ENCODE data around the gene PBXIP1.
A peak's percentile ranks its signal among the peaks of the same experiment; 100 is the strongest.

The PBXIP1 gene

DNA sequence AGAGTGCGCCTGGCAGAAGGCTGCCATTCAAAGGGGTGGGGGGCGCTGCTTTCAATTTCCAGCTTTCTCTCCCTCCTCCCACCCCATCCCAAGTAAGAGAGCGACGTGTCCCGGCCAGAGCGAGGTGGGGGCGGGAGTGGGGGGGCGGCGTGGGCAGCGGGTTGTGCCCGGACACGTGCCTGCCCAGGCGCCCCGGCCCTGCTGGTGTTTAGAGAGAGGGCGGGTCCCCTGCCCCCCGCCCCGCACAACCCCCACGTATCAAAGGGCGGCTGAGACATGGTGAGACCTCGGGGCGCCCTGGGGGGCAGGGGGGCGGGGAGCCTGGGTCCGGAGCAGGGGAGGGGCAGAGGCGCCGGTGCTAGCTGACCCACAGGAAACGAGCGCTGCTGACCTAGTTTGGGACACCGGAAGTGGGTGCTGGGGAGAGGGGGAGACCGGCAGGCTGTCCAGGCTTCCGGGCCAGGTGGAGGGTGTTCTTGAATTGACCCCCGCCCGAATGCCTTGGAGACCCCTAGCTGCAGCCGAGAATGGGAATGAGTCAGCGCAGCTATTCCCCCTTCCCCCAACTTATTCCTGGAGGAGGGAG lies 48.0 kb upstream of the PBXIP1 start:
- no peaks in the 10 kb centered on the region for H3K9me3 ChIP-seq (ENCODE audit: insufficient read depth, low read length, severe bottlenecking)
- TF ChIP-seq, protein P1, sequence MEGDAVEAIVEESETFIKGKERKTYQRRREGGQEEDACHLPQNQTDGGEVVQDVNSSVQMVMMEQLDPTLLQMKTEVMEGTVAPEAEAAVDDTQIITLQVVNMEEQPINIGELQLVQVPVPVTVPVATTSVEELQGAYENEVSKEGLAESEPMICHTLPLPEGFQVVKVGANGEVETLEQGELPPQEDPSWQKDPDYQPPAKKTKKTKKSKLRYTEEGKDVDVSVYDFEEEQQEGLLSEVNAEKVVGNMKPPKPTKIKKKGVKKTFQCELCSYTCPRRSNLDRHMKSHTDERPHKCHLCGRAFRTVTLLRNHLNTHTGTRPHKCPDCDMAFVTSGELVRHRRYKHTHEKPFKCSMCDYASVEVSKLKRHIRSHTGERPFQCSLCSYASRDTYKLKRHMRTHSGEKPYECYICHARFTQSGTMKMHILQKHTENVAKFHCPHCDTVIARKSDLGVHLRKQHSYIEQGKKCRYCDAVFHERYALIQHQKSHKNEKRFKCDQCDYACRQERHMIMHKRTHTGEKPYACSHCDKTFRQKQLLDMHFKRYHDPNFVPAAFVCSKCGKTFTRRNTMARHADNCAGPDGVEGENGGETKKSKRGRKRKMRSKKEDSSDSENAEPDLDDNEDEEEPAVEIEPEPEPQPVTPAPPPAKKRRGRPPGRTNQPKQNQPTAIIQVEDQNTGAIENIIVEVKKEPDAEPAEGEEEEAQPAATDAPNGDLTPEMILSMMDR (IDR thresholded peaks at IDR 0.05; ENCODE audit: borderline replicate concordance, extremely low read depth, low read length, poor library complexity, severe bottlenecking), result no peak
- TF ChIP-seq EZH2 (IDR thresholded peaks at IDR 0.05; ENCODE audit: borderline replicate concordance, low read depth, low read length, severe bottlenecking), result no peak
- DNase-seq (no peak), ATAC-seq (ENCODE audit: insufficient read depth, low read depth) (no peak)
- H3K9ac ChIP-seq (ENCODE audit: low read depth, low read length), result no peak overlapping the region
- peaks cover 25% of the 10 kb centered on the region for H3K4me1 ChIP-seq (ENCODE audit: insufficient read depth, low read length)
- H3K27me3 ChIP-seq (ENCODE audit: insufficient read depth, low read length, poor library complexity), result peaks cover 41% of the 10 kb centered on the region
- H3K4me3 ChIP-seq (ENCODE audit: low read depth in 1 of 2, low read length in 2 of 2), result no peak overlapping the region
- H3K36me3 ChIP-seq (ENCODE audit: insufficient read depth, low read length), result no peaks in the 10 kb centered on the region
- H2AFZ ChIP-seq (ENCODE audit: low read depth, low read length), result no peak overlapping the region
- no peaks in the 10 kb centered on the region for H3K79me2 ChIP-seq (ENCODE audit: insufficient read depth, low read length)
- H3K27ac ChIP-seq (ENCODE audit: low read length), result no peak overlapping the region
- H3K4me2 ChIP-seq (ENCODE audit: insufficient read depth, low read length), result no peak overlapping the region
- peaks cover 67% of the 10 kb centered on the region for H4K20me1 ChIP-seq (ENCODE audit: insufficient read depth, low read length)

DNA sequence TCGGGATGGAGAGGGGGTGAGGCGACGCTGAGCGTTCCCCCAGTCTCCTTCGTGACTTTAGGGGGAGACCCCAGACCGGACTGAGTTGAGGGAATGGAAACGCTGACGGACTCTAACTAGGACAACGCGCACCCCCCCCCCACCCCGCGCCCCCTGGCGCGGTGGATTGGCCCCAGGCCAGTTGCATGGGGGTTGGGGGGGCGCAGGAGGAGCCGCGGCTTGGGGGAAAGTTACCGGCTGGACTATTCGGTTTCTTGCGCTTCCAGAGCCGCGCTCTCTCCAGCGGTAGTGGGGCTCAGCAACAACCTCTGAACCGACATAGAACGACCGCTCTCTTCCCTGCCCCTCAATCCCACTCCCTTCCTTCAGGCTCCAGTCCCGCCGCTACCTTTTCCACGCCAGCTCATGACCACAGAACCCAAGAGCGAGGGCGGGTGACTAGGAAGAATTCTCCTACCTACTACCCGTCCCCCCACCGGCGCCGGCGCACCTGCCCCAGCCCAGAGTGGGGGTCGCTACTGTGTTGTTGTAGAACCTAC lies 47.4 kb upstream of the PBXIP1 start:
- Histone ChIP-seq H3K4me3 (ENCODE audit: low read depth in 1 of 2, low read length in 2 of 2) (no peak overlapping the region), H3K36me3 (ENCODE audit: insufficient read depth, low read length) (no peaks in the 10 kb centered on the region), H3K4me2 (ENCODE audit: insufficient read depth, low read length) (no peak overlapping the region), H3K27ac (ENCODE audit: low read length) (no peak overlapping the region), H4K20me1 (ENCODE audit: insufficient read depth, low read length) (peaks cover 73% of the 10 kb centered on the region), H3K9ac (ENCODE audit: low read depth, low read length) (no peak overlapping the region), H2AFZ (ENCODE audit: low read depth, low read length) (no peak overlapping the region), H3K27me3 (ENCODE audit: insufficient read depth, low read length, poor library complexity) (peaks cover 42% of the 10 kb centered on the region), H3K9me3 (ENCODE audit: insufficient read depth, low read length, severe bottlenecking) (no peaks in the 10 kb centered on the region), H3K79me2 (ENCODE audit: insufficient read depth, low read length) (no peaks in the 10 kb centered on the region), H3K4me1 (ENCODE audit: insufficient read depth, low read length) (peaks cover 31% of the 10 kb centered on the region)
- DNase-seq (no peak), ATAC-seq (ENCODE audit: insufficient read depth, low read depth) (no peak)
- TF ChIP-seq EZH2 (IDR thresholded peaks at IDR 0.05; ENCODE audit: borderline replicate concordance, low read depth, low read length, severe bottlenecking), result no peak
- TF ChIP-seq, protein P1 (IDR thresholded peaks at IDR 0.05; ENCODE audit: borderline replicate concordance, extremely low read depth, low read length, poor library complexity, severe bottlenecking), result no peak

DNA sequence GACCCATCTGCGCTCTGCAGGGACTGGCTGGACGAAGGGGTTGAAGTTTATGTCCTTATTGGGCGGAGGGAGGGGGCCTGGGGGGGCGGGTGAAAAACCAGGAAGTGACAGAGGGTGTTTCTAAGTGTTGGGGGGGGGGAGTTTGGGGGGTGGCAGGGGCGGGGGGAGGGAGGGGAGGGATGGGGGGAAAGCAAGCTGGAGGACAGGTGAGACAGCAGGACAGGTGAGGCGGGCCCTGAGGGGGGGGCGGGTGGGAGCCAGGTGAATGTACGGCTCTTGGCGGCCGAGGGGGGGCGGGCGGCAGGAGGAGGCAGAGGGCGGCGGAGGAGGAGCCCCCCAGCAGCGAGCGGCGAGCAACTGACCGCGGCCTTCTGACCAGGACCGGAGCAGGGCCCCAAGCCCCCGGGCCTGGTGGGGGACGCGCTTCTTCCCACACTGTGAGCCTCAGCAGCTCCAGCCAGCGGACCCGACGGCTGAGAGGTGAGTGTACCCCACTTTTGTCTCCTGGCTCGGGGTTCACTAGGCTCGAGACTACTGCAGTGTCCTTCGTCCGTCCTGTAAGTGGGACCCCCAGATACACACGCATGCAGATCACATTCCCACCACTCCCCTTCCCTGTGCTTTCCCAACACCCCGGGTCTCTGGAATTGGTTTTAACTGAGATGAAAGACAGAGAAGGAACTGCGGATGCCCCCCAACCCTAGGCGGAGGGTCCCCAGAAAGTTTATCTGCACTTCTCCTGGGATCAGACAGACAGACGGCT lies 46.7 kb upstream of the PBXIP1 start, which contains the start of gene ZBTB7B:
ZBTB7B (plus strand) TSS at position 339 of the 763 bp plus-strand sequence. CDS start 11,859 bp downstream, outside the sequence.
- Histone ChIP-seq H3K4me3 (ENCODE audit: low read depth in 1 of 2, low read length in 2 of 2) (no peak within 1 kb of the TSS), H3K9me3 (ENCODE audit: insufficient read depth, low read length, severe bottlenecking) (no peaks in the 10 kb centered on the region), H3K9ac (ENCODE audit: low read depth, low read length) (no peak within 1 kb of the TSS), H3K36me3 (ENCODE audit: insufficient read depth, low read length) (no peaks in the 10 kb centered on the region), H2AFZ (ENCODE audit: low read depth, low read length) (no peak within 1 kb of the TSS), H3K4me2 (ENCODE audit: insufficient read depth, low read length) (peak within 1 kb of the TSS; percentile 15; the same call in 1 of the 2 replicates), H3K4me1 (ENCODE audit: insufficient read depth, low read length) (peaks cover 37% of the 10 kb centered on the region), H4K20me1 (ENCODE audit: insufficient read depth, low read length) (peaks cover 74% of the 10 kb centered on the region), H3K27me3 (ENCODE audit: insufficient read depth, low read length, poor library complexity) (peaks cover 49% of the 10 kb centered on the region), H3K27ac (ENCODE audit: low read length) (no peak within 1 kb of the TSS), H3K79me2 (ENCODE audit: insufficient read depth, low read length) (no peaks in the 10 kb centered on the region)
- no peak for TF ChIP-seq EZH2 (IDR thresholded peaks at IDR 0.05; ENCODE audit: borderline replicate concordance, low read depth, low read length, severe bottlenecking)
- TF ChIP-seq, protein P1 (IDR thresholded peaks at IDR 0.05; ENCODE audit: borderline replicate concordance, extremely low read depth, low read length, poor library complexity, severe bottlenecking), result no peak
- DNase-seq, result no peak
- ATAC-seq (ENCODE audit: insufficient read depth, low read depth), result no peak

Data from DND-41 (cell line).